ENCODE measurements around the gene CDKL2. TPM values are rescaled to one million over a fixed set of nuclear protein-coding genes. Genes with fewer than 3 reads are reported as not detected.

CDKL2 gene
- not detected in 2 replicates for total RNA-seq (2014; rRNA removed; shearing (Covaris generic))
- not detected in 2 replicates for polyA plus RNA-seq (2016; fragmentation: Nextera tagmentation; extraction: Ambion mirVana)

DNA sequence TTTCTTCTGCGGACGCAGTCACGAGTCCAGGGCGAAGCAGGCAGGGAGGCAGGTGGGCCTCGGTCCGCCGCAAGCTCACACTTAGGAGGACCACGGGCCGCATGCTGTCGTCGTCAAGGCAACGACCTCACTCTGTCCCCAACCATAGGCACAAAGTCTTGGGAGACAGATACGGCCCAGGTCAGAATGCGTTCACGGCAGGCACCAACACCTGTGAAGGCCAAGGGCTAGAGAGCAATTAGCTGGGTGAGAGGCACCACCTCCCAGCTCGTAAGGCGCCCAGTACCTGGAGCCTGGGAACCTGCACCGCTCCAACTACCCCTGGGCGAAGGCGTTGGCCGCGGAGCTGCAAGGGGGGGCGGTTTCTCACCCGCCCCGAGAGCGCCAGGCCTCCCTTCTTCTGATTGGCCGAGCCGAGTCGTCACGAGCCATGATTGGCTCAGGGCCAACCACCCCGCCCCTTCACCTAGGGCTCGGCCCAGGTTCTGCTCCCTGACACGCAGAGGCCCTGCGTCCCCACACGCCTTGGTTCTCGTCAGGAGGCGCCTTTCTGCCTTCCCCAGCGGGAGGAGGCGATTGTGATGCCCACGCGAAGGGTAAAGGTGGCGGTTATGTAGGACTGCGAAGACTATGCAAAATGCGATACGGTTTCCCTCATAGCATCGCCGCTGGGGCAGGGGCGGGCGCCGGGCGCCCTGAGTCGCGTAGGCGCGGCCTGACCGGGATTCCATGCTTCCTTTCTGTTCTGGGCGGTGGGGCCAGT, at the start of gene CDKL2:
TSS of gene CDKL2 (minus strand) at position 355 of the 763 bp plus-strand sequence. CDS start 4,540 bp downstream, outside the sequence.
- H3K9me3 ChIP-seq (ENCODE audit: low read depth) = no peaks in the 10 kb centered on the region
- WGBS, 2 experiments (ENCODE audit: low coverage in 1 of 2, low lambda C conversion rate in 2 of 2, missing lambda C conversion rate in 2 of 2) = 13 to 16% methylated on average over 53 to 57 of the region's 57 CpGs
- no peak for TF ChIP-seq EZH2phosphoT487 (IDR thresholded peaks at IDR 0.05; ENCODE audit: insufficient read depth, low read depth)
- TF ChIP-seq EZH2 (IDR thresholded peaks at IDR 0.05; ENCODE audit: insufficient read depth, poor library complexity, severe bottlenecking) = no peak
- no peak within 1 kb of the TSS for H3K27ac ChIP-seq
- H4K20me1 ChIP-seq (ENCODE audit: insufficient read depth) = no peaks in the 10 kb centered on the region
- H3F3A ChIP-seq (ENCODE audit: insufficient read depth) = peaks cover 10% of the 10 kb centered on the region; the same call in 1 of the 2 replicates
- H2AFZ ChIP-seq = peak within 1 kb of the TSS; percentile 83
- no peaks in the 10 kb centered on the region for H3K79me2 ChIP-seq (ENCODE audit: insufficient read depth)
- peak within 1 kb of the TSS; percentile 70 for H3K4me3 ChIP-seq
- H3K4me1 ChIP-seq (ENCODE audit: insufficient read depth) = peaks cover 14% of the 10 kb centered on the region; the same call in 1 of the 2 replicates
- peak within 1 kb of the TSS; percentile 19; the same call in 1 of the 2 replicates for H3K9ac ChIP-seq
- H3K9me2 ChIP-seq (ENCODE audit: insufficient read depth) = no peaks in the 10 kb centered on the region
- in situ Hi-C loops (cut with MboI) = no loop called here
- H3K4me2 ChIP-seq (ENCODE audit: unreplicated experiment) = peak within 1 kb of the TSS; percentile 82
- no peaks in the 10 kb centered on the region for H3K36me3 ChIP-seq (ENCODE audit: low read depth)
- H3K27me3 ChIP-seq (replicated peaks; ENCODE audit: insufficient read depth) = no peaks in the 10 kb centered on the region
- peak; percentile 53 for DNase-seq

DNA sequence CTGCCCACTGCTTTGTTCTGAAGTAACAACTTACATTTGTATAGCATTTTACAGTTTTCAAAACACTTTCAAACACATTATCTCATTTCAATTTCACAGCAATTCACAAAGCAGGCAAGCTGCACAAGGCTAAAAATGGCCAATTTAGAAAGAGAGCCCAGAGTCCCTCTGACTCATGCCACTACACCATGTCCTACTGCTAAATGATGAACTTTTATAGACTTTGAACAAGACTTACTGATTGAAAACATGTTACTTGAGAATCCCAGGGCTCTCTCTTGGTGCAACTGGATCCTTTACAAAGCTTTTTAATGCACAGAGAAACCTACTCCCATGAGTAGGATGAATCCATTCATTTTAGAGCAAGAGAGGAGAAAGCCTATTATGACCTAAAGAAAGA, 48.6 kb upstream of the CDKL2 start:
- H3K79me2 ChIP-seq (ENCODE audit: insufficient read depth) = peaks cover 7% of the 10 kb centered on the region; the same call in 1 of the 2 replicates
- H3K9me3 ChIP-seq (ENCODE audit: low read depth) = no peaks in the 10 kb centered on the region
- H4K20me1 ChIP-seq (ENCODE audit: insufficient read depth) = no peaks in the 10 kb centered on the region
- in situ Hi-C loops (cut with MboI) = no loop called here
- H2AFZ ChIP-seq = no peak overlapping the region
- no peak overlapping the region for H3K9ac ChIP-seq
- no peak overlapping the region for H3K27ac ChIP-seq
- DNase-seq = peak; percentile 21
- H3K4me3 ChIP-seq = no peak overlapping the region
- H3F3A ChIP-seq (ENCODE audit: insufficient read depth) = peaks cover 4% of the 10 kb centered on the region
- H3K4me1 ChIP-seq (ENCODE audit: insufficient read depth) = peaks cover 4% of the 10 kb centered on the region; the same call in 1 of the 2 replicates
- no peaks in the 10 kb centered on the region for H3K9me2 ChIP-seq (ENCODE audit: insufficient read depth)
- TF ChIP-seq EZH2phosphoT487 (IDR thresholded peaks at IDR 0.05; ENCODE audit: insufficient read depth, low read depth) (no peak), EZH2 (IDR thresholded peaks at IDR 0.05; ENCODE audit: insufficient read depth, poor library complexity, severe bottlenecking) (no peak)
- H3K36me3 ChIP-seq (ENCODE audit: low read depth) = no peaks in the 10 kb centered on the region
- H3K4me2 ChIP-seq (ENCODE audit: unreplicated experiment) = no peak overlapping the region
- no peaks in the 10 kb centered on the region for H3K27me3 ChIP-seq (replicated peaks; ENCODE audit: insufficient read depth)

DNA sequence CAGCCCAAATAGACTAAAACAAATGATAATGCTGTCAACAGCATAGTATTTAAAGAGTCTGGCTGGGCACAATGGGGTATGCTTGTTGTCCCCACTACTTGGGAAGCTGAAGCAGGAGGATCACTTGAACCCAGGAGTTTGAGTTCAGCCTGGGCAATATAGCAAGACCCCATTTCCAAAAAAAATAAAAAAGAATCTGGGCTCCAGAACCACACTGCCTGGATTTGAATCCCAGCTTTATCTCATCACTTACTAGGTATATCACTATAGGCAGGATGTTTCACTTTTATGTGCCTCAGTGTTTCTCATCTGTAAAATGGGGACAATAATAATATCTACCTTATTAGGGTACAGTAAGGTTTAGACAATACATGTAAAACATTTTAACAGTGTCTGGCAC, 48.1 kb upstream of the CDKL2 start:
- Histone ChIP-seq H3K9me2 (ENCODE audit: insufficient read depth) (no peaks in the 10 kb centered on the region), H4K20me1 (ENCODE audit: insufficient read depth) (no peaks in the 10 kb centered on the region), H3K9ac (no peak overlapping the region), H3K4me3 (no peak overlapping the region), H3K4me2 (ENCODE audit: unreplicated experiment) (no peak overlapping the region), H3K27ac (no peak overlapping the region), H3K4me1 (ENCODE audit: insufficient read depth) (peaks cover 8% of the 10 kb centered on the region; the same call in 1 of the 2 replicates), H3K9me3 (ENCODE audit: low read depth) (no peaks in the 10 kb centered on the region), H3K79me2 (ENCODE audit: insufficient read depth) (peaks cover 8% of the 10 kb centered on the region; the same call in 1 of the 2 replicates), H3F3A (ENCODE audit: insufficient read depth) (peaks cover 9% of the 10 kb centered on the region), H3K36me3 (ENCODE audit: low read depth) (no peaks in the 10 kb centered on the region), H3K27me3 (replicated peaks; ENCODE audit: insufficient read depth) (no peaks in the 10 kb centered on the region), H2AFZ (no peak overlapping the region)
- no peak for TF ChIP-seq EZH2phosphoT487 (IDR thresholded peaks at IDR 0.05; ENCODE audit: insufficient read depth, low read depth)
- TF ChIP-seq EZH2 (IDR thresholded peaks at IDR 0.05; ENCODE audit: insufficient read depth, poor library complexity, severe bottlenecking) = no peak
- DNase-seq = no peak
- in situ Hi-C loops (cut with MboI) = no loop called here

DNA sequence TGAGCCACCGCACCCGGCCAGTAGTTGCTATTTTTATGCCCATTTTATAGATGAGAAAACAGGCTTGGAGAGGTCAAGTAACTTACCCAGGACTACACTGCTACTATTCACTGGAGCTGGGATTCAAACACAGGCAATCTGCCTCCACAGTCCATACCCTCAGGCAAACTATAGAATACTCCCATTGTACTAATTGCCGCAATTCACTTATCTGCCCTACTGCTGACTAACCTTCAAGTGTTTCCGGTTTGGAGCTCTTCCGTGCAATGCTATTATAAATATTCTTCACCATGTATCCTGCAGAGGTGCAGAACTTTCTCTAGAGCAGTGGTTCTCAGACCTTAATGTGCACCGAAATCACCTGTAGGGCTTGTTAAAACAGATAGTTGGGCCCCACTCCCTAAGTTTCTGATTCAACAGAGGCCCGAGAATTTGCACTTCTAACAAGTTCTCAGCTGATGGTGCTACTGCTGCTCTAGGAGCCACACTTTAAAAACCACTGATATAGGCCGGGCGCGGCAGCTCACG, 44.7 kb upstream of the CDKL2 start:
- Histone ChIP-seq H3K27me3 (replicated peaks; ENCODE audit: insufficient read depth) (no peaks in the 10 kb centered on the region), H3K79me2 (ENCODE audit: insufficient read depth) (peaks cover 38% of the 10 kb centered on the region), H3K4me2 (ENCODE audit: unreplicated experiment) (no peak overlapping the region), H3K4me1 (ENCODE audit: insufficient read depth) (peaks cover 27% of the 10 kb centered on the region), H3F3A (ENCODE audit: insufficient read depth) (peaks cover 9% of the 10 kb centered on the region), H4K20me1 (ENCODE audit: insufficient read depth) (peaks cover 6% of the 10 kb centered on the region; the same call in 1 of the 2 replicates), H2AFZ (no peak overlapping the region), H3K36me3 (ENCODE audit: low read depth) (no peaks in the 10 kb centered on the region), H3K9me2 (ENCODE audit: insufficient read depth) (no peaks in the 10 kb centered on the region), H3K4me3 (no peak overlapping the region), H3K27ac (no peak overlapping the region), H3K9ac (no peak overlapping the region), H3K9me3 (ENCODE audit: low read depth) (no peaks in the 10 kb centered on the region)
- DNase-seq = no peak
- WGBS, 2 experiments (ENCODE audit: low coverage in 1 of 2, low lambda C conversion rate in 2 of 2, missing lambda C conversion rate in 2 of 2) = 93 to 94% methylated on average over 11 of the region's 11 CpGs
- in situ Hi-C loops (cut with MboI) = no loop called here
- TF ChIP-seq EZH2 (IDR thresholded peaks at IDR 0.05; ENCODE audit: insufficient read depth, poor library complexity, severe bottlenecking) (no peak), EZH2phosphoT487 (IDR thresholded peaks at IDR 0.05; ENCODE audit: insufficient read depth, low read depth) (no peak)
